TTC549 (cell line): Measurements from ENCODE around the gene TNS1.

ENCODE experiments used
- FAIRE-seq: peaks from 2 replicates; lab custom pipeline; 2012; peaks lifted over from hg19 to GRCh38; lab: Jason Lieb, UNC

Gene TNS1

DNA sequence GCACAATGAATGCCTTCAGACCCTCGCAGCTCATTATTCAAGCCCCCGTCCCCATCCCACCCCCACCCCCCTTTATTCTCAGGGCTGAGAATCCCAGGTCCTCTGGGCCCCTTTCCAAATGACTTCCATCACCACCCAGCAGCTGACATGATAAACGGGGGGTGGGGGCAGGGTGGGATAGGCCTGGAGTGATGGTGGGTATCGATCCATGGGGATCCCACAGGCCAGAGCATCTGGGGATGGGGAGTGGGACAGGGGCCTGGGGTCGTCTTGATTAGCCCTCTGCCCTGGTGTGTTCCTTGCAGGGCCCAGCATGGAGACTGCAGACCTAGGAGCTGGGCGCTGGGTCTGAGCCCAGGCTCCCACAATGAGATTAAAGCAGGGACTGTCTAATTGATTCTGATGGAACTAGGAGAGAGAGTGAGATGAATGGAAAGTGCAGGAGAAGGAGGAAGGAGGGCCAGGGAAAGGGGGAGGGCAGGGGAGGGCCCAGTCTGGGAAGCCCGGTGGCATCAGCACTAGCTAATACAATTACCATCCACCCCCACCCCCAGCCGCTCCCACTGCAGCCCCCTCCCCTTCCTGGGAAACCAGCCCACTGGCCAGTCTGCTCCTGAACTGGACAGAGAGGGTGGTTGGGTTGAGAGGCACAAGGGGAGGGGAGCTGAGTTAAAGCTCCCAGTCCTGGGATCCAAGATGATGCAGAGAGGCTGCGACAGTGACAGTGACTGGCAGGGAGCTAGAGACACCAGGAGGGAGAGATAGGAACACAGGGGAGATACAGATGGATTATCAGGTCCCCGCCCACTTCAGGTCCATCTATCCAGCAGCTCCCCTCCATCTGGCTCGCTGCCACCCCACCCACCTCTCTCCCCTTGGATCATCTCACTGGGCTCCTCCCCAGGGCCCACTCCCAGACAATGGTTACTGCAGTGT is 13.1 kb upstream of the TNS1 start:
- FAIRE-seq, result no peak

DNA sequence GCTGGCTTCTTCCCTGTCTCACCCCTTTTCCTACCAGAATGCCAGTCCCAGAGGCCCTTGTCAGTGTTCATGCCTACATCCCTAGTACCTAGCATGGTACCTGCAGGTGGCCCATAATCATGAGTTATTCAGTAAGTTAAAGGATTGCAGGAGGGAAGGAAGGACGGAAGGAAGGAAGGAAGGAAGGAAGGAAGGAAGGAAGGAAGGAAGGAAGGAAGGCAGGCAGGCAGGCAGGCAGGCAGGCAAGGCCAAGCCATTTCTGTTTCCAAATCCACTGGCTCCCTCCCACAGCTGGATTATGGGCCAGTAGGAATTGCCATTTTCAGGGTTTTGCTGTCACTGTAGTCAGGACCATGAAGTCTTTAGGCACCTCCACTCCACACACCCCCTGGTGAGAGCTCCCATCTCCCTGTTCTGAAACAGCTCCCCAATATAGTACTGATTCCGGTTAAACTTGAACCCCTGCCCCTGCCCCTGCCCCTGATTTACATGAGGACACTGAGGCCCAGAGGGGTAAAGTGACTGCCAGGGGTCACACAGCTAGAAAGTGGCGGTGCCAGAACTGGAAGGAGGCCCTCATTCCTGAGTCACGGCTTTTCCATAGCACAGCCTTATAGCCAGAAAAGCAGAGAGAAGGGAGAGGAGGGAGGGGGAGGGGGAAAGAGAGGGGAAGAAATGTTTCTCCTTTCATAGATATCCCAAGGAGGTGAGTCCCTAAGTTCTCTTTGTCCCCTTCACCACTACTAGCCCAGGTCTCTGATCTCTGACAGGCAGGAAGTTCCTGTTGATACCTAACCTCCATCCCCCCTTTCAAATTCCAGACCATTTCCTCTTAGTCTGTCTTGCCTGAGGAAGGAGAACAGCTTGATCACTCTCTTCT is 12.2 kb upstream of the TNS1 start:
- no peak for FAIRE-seq

DNA sequence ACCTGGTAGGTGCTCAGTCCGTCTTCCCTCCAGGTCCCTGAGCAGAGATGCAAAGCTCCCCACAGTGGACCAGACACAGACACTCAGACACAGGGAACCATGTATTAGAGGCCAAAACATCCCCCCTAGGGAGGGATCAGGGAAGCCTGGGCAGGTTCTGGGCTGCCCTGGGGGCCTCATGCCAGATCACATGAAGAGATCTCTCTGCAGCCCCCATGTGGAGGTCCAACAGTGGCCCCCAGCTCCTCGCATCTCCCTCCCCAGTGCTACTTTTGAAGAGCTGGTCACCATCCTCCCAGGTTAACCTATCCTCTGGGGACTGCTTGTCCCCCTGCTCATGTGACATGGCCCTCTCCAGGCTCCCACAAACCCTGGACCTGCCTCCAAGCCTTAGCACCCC is 10.5 kb upstream of the TNS1 start:
- no peak for FAIRE-seq

DNA sequence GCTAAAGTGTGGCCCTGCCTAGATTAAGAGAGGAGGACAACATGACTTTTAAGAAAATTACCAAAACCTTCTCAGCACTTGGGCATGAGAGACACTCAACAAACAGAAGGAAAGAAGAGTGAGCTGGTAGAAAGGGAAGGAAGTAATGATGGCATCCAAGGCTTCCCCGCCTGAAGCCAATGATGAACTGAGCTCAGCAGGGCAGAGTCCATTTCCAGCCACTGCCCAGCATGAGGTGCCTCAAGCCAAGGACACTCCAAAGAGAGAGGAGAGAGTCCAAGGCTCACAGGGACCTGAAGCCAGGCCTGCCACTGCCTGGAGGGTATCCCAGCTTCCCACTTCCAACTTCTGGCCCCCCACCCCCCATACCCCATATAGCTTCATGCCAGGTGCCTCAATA is 9.5 kb upstream of the TNS1 start:
- FAIRE-seq, result no peak

DNA sequence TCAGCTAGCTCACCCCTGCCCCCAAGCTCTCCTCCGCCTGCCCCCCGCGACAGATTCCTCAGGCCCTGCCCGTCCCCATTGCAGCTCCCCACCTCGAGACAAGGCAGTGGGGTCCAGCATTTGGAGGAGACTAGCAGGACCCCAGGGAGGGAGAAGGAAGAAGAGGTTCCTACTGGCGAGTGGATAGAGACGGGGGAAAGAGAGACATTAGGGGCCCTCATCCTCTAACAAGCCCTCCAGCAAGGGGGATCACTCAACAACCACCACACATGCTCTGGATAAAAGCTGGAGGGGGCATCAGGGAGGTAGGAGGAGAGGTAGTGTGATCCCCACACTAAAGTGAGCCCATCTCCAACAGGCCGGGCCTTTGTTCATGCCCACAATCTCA is 8.9 kb upstream of the TNS1 start:
- FAIRE-seq, result no peak

DNA sequence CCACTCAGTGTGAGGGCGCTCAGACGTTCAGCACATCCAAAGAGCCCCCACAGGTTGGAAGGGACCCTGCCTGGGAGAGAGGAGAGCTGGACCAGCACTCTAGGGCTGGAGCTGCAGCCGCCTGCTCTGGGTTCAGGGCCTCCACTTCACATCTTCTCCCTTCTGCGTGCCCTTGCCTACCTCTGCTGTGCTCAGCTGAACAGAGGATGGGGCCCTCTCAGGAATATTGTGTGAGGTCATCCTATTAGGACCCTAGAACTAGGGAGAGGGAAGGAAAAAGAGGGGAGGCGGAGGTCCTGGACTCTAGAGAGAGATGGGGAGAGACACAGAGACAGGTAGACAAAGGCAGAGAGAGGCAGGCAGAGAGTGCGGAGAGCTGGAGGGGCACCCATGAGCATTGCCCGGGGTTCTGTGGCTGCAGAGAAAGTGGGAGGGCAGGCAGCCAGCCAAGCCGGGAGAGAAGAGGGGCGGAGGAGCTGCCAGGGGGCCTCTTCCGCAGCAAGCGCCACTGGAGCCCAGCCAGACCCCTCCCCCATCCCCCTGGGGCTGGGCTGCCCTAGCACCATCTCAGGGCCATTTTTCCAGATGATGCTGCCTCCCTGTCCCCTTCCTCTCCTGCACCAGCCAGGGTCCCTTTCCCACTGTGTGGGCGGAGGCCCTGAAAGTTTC is 8.3 kb upstream of the TNS1 start:
- FAIRE-seq, result no peak

DNA sequence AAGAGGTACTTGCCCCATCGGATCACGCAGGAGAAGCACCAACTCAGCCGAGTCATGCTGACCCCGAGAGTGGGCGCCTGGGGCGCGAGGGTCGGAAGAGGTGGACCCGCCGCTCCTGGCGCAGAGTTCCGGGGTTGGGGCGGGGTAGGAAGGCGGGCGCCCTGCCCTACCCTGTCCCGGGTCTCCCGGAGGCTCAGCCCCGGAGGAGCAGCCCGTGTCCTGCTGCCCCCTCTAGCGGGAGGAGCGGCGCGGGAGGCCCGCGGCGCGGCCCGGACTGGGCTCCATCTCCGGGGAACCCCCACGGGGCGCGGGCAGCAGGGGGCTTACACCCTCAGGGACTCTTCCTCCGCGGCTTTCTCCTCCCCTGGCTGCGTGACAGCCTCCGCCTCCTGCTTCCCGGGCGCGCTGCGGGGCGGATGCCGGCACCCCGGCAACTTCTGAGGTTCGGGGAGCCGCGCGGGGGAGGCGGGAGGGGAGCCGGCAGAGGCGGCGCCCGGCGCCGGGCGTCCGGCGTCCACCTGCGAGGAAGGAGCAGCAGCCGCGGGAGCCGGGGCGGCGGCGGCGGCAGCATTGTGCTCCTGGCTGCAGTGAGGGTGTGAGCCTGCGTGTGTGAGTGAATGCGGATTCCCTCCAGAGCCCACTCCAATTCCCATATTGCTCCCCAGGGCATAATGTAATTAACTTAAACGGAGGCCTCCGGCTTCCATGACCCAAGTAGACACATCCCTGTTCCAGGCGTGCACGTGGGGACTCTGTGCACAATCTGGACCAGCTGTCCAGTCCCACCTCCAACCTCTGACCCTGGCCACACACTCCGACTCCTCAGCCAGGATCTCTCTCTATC is 7.6 kb upstream of the TNS1 start:
- FAIRE-seq, result no peak

DNA sequence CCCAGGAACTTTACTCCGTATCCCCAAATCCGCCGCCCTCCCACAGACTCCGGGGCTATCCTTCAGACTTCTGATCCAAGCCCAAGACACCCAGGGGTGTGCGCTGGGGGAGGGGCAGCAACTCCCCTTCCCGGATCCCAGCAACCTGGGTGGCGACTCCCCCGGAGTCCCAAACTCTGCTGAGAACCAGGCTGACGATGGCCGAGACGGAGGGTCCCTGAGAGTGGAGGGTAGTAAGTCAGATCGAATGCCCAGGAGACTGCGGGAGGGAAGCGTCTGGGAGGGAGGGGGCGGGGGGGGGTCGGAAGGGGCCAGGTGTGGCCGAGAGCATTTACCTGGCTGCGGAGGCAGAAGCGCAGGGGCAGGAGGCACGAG is 7.0 kb upstream of the TNS1 start:
- no peak for FAIRE-seq

DNA sequence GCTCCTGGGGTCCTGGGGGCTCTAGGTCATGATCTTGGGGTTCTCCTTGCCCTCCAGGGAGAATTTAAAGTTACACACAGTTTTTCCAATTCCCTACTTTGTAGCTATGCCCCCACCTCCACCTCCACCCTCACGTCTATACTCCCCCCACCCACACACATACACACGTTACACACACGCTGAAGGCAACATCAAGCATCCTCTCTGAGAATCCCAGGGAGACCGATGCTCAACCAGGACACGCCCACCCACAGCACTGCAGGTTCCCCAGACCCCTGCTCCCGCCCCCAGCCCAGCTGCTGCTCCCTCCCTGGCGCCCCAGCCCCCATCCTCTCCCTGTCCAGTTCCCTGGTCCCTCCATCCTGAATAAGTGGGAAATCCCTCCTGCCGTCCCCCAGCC is 6.4 kb upstream of the TNS1 start:
- no peak for FAIRE-seq

DNA sequence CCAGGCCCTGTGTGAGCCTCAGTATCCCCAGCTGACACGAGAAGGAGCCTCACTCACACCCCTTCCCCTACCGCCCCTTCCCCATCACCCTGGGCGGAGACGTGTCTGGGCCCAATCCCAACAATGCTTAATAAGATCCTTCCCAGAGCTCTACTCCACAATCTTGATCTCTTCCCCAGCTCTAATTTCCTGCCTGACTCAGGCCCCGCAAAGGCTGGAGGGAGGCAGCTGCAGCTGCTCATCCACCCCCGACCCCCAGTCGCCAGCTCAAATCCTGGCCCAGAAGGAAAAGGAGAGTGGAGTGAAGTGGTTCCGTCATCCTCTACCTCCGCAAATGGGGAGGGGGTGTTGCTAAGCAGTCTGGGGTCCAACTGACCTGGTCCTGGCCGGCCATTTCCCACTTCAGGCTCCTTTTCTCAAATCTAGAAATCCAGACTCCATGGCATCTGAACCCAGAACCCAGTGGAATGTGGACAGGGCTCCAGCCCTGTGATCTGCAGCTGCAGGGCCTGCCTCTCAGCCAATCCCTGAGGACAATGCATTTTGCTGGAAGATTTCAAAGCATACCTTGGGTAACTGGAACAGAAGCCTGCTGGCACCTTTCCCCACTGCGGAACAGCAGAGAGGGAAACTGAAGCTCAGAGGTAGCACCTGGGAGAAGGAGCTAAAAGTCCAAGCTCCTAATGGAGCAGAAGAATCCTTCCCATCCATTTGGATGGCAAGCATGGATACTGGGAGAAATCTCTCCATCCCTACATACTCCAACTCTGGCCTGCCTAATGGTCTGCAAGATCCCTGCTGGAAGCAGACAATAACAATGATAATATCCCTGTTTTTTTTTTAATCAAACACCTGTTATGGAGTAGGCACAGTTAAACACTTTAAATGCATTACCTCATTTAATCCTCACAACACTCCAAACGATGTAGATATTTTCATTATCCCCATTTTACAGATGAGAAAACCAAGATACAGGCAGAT is 5.6 kb upstream of the TNS1 start:
- FAIRE-seq, result no peak

DNA sequence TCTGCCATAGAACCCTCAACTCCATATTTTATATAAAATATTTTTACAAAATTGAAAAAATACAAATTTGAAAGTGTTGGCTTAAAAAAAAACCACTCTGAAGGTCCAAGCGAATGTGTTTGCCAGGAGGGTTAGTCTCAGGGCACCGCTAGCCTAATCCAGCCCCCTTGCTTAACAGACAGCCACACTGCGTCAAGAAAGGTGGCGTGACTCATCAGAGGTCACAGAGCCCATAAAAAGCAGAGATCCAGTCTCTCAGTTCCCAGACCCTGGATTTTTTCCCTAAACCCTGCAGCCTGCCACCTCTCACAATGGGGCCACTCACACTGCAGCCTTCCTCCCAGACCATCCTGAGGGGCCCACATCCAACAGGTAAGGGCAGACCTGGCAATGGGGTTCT is 3.9 kb upstream of the TNS1 start:
- no peak for FAIRE-seq

DNA sequence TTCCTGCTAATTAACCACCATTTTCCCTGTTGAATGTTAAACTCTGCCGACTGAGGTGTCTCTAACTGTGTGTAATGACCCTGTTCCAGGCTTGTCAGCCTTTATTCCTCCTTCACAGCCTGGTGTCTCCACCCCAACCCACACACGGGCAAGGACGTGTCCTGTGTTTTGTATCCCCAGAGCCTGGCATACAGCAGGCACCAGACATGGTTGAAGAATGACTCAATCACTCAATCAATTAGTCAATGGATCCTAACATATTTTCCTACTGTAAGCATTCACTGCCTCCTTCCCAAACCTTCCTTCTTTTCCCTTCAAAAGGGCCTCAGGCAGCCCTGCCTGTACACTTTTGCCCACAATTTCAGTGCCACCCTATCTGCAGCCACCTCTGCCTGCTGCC is 2.7 kb upstream of the TNS1 start:
- no peak for FAIRE-seq

DNA sequence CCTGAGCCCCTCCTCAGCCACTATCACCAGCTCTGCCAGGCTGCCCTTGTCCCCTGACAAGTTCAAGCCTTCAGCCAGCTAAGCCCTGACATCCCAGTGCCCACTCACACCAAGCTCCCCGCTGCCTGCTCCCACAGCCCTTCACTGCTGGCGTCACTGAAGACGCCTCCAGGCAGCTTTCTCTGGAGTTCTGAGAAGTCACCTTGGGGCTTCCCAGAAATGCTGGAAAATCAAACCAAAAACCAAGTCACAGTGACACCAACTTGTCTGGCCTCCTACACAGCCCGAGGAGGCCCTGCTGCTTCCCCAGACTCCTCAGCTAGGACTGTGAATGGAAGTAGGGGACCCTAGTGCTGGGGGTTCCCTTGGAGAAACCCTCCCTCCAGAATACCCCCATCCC is 2.2 kb upstream of the TNS1 start:
- FAIRE-seq, result no peak

DNA sequence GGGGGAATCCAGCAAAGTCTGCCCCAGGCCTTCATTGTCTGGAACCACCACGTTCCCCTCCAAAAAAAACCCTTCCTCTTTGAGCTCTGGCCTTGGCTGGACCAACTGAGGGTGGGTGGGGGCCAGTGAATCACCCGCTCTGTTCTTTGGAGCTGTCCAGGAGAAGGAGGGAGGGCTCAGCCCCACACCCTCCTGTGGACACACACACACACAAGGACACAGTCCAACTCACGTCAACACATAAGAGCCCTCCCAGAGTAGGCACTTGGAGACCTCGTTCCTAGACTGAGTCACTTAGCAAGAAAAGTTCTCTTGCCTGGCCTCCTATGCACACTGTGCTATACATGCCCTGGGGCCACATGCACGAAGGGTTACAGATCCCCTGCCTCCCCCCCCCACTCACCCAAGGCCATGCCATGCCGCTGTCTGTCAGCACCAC is 1.2 kb upstream of the TNS1 start:
- no peak for FAIRE-seq

DNA sequence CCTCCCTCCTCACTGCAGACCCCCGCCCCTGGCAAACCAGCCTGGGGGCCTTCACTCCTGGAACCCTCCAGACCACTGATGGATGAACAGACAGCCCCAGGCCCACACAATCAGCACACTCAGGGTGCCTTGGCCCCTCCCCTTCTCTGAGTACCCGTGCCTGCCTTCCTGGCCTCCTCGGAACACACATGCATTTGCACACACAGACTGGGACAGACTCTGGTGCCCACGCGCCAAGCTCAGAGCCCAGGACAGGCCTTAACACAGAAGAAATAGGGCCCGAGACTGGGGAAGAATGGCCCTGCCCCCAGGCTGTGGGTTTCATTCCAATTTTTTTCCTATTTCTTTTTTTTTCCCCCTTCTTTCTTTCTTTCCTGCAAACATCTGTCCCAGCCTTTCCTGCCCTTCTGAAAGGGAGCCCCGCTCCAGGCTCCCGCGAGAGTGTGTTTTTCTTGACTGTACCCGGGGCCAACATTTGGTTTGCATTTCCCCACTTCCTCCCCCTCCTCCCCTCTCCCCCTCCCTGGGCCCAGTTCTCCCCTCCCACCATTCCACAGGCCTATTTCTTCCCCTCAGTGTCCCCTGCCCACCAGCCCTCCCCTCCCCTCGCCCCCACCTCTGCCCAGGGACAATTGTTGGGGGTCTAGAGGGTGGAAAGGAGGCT is 618 bp upstream of the TNS1 start:
- FAIRE-seq, result no peak

DNA sequence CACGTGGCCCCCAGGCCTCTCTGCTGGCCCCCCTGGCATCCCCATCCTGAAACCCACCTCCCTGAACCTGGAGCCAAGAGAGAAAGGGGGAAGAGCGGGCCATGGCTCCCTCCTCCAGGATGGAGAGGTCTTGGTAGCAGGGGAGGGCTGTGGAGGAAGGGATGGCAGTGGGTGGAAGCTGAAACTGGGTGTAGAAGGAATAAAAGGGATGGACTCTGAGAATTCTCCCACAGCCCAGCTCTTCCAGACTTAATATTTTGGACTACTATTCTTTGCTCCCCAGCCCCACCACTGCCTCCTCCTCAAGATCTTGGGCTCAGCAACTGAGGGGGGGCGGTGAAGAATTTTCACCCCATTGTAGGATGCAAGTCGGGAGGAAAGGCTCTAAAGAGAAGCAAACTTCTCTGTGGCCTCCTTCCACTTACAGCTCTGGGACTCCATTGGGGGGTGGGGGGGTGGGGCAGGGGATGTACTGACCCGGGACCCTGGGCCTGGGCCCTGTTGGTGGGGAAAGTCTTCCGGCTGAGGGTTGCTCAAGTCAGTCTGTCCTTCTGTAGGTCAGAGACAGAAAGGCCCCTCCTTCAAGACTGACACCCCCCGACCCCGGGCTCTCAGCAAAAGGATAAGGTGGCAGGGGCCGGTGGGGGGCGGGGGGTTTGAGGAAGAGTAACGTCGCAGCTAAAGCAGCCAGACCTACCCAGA is 501 bp downstream of the TNS1 start:
- FAIRE-seq, result no peak

DNA sequence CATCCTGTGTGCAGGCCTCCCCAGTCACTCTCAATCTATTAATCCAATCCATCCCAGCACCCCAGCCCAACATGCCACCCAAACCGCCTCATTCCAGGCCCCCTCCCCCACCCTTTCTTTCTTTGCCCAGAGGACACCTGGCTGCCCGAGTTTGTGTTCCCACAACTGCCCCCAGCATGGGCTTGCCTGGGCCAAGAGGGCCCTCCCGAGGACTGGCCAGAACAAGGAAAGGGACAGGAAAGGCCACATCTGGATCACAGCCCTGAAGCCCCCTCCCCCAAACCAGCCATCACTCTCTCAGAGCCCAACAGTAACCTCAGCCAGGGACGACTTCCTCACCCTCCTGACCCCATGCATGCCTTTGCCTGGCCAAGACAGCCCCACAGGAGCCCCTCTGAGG is 1.2 kb downstream of the TNS1 start:
- FAIRE-seq, result no peak

DNA sequence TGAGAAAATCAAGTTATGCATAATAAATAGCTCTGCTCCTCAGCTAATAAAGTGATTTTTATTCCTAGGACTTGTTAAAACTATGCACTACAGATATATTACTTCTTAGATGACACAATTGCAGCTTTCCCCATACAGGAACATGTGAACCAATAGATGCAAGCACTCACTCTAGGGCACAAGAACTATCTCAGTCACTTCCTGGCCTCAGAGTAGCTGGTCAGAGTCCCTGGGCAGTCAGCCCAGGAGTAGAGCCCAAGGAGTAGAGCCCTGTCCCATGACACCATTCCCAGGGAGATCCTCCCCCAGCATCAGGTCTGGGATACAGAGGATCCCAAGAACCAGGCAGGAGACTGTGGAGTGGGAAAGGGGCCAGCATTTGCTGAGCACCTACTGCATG is 2.7 kb downstream of the TNS1 start:
- FAIRE-seq, result no peak

DNA sequence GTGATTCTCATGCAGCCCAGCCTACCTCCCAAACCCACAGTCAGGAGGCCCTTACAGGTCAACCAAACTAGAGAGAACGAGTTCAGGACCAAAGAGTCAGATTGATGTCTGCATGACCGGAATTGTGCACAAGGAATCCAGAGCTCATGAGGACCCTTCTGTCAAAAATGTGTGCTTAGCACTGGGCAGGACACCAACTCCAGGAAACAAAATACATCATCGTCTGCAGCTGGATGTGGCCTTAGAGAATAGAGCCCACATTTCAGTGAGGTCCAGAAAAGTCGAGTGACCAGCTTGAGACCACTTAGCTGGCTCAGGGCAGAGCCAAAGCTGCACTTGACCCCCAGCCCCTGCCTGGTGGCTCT is 3.2 kb downstream of the TNS1 start:
- no peak for FAIRE-seq
